Measurements from ENCODE around the gene GRXCR2.
A peak's percentile ranks its signal among the peaks of the same experiment; 100 is the strongest.

GRXCR2 gene

GRCh38 chr5:145834917-145835847, 37.6 kb downstream of the GRXCR2 start, which contains the start of gene PRELID2:
TSS of gene PRELID2 (minus strand) at chr5:145835342. CDS start at chr5:145835251, 91 bp downstream.
- peak; percentile 72 to 93 for DNase-seq

- no peak for DNase-seq
These were observed 38.3 kb downstream of the GRXCR2 start for GRCh38 chr5:145834554-145834916.

- DNase-seq = no peak
These were observed 39.1 kb downstream of the GRXCR2 start for GRCh38 chr5:145833631-145834200.

- no peak for DNase-seq
These were observed 42.2 kb downstream of the GRXCR2 start for GRCh38 chr5:145830594-145830993.

- DNase-seq = no peak
These were observed 43.0 kb downstream of the GRXCR2 start for GRCh38 chr5:145829708-145830361.

GRCh38 chr5:145826895-145827674, 45.7 kb downstream of the GRXCR2 start:
- DNase-seq = peak; percentile 38 to 63

GRCh38 chr5:145825751-145826180, 47.0 kb downstream of the GRXCR2 start:
- DNase-seq = peak; percentile 15 to 64

- DNase-seq = peak in 1 of 2 experiments; percentile 10
These were observed 48.8 kb downstream of the GRXCR2 start for GRCh38 chr5:145824040-145824439.

- DNase-seq = no peak
These were observed 54.2 kb downstream of the GRXCR2 start for GRCh38 chr5:145818604-145819003.

GRCh38 chr5:145812877-145813276, 59.9 kb downstream of the GRXCR2 start:
- no peak for DNase-seq

GRCh38 chr5:145811834-145812625, 60.8 kb downstream of the GRXCR2 start:
- DNase-seq = peak; percentile 16 to 35
